MCF 10A (cell line): ENCODE measurements around the gene NOM1. TPM values are rescaled to one million over a fixed set of nuclear protein-coding genes. Genes with fewer than 3 reads are reported as not detected.
"Not testable (repeated sequence)": the region's sequence is repeated elsewhere in the genome, so short reads cannot be mapped to it uniquely, and the experiment has no call there.

Source experiments
- BruUV-seq: library from RNA; stranded (reverse); fragments of 400-500 nt; replicated peaks from 2 replicates; lab custom pipeline; 2021; lab: Mats Ljungman, UMichigan
- CTCF ChIA-PET: fragments of 300-600 bp; sonication (Branson Sonifier 250); formaldehyde crosslinking; extraction: SDS; loops from one replicate; lab custom pipeline; 2021; ENCODE audit warnings: antibody characterized with exemption, inconsistent platforms; lab: Yijun Ruan, JAX
- POLR2A ChIA-PET: fragments of 300-600, 350-650 bp; sonication (Branson Sonifier 250); formaldehyde crosslinking; extraction: SDS; loops from one replicate; lab custom pipeline; 2020; ENCODE audit warnings: antibody characterized with exemption, inconsistent platforms; lab: Yijun Ruan, JAX
- DNase-seq: peaks from one replicate; pipeline ENCODE4 v3.0.0-alpha.2; 2018; ENCODE audit not compliant: unreplicated experiment
- H3K27ac Mint-ChIP-seq: one replicate; pipeline ENCODE4 v1.8.0; 2022; ENCODE audit warnings: mild to moderate bottlenecking, low read depth, mixed read lengths; ENCODE audit not compliant: unreplicated experiment
- H3K27me3 Mint-ChIP-seq: one replicate; pipeline ENCODE4 v1.8.0; 2022; ENCODE audit warnings: mixed read lengths; ENCODE audit not compliant: insufficient read depth, unreplicated experiment
- H3K36me3 Mint-ChIP-seq: one replicate; pipeline ENCODE4 v1.8.0; 2022; ENCODE audit warnings: mild to moderate bottlenecking, moderate library complexity, mixed read lengths; ENCODE audit not compliant: insufficient read depth, unreplicated experiment
- H3K4me1 Mint-ChIP-seq: one replicate; pipeline ENCODE4 v1.8.0; 2022; ENCODE audit warnings: mixed read lengths; ENCODE audit not compliant: insufficient read depth, unreplicated experiment
- H3K4me3 Mint-ChIP-seq: one replicate; pipeline ENCODE4 v1.8.0; 2022; ENCODE audit warnings: mild to moderate bottlenecking, moderate library complexity, mixed read lengths; ENCODE audit not compliant: unreplicated experiment
- H3K9me3 Mint-ChIP-seq: one replicate; pipeline ENCODE4 v1.8.0; 2022; ENCODE audit warnings: mixed read lengths; ENCODE audit not compliant: unreplicated experiment
- intact Hi-C: fragments of 100-400 bp; cut with micrococcal nuclease; formaldehyde crosslinking; loops from 2 replicates; pipeline ENCODE4 v1.14.1; 2022
- total RNA-seq: library from RNA; stranded (reverse); gene quantifications from 2 replicates; pipeline ENCODE4 v1.2.3, GENCODE V29; 2022
- TF ChIP-seq, protein P1 (sequence below): fragments of 200-600 bp; IDR thresholded peaks from one replicate; pipeline ENCODE4 v1.8.0; 2022; ENCODE audit warnings: antibody characterized with exemption, mild to moderate bottlenecking; ENCODE audit not compliant: unreplicated experiment

Gene NOM1
- total RNA-seq, 1 experiment from 2014 or later, result 34.1 TPM

- H3K9me3 Mint-ChIP-seq, result no peaks in the 10 kb centered on the region
- H3K4me3 Mint-ChIP-seq, result no peak overlapping the region
- no peak for DNase-seq
- TF ChIP-seq, protein P1, sequence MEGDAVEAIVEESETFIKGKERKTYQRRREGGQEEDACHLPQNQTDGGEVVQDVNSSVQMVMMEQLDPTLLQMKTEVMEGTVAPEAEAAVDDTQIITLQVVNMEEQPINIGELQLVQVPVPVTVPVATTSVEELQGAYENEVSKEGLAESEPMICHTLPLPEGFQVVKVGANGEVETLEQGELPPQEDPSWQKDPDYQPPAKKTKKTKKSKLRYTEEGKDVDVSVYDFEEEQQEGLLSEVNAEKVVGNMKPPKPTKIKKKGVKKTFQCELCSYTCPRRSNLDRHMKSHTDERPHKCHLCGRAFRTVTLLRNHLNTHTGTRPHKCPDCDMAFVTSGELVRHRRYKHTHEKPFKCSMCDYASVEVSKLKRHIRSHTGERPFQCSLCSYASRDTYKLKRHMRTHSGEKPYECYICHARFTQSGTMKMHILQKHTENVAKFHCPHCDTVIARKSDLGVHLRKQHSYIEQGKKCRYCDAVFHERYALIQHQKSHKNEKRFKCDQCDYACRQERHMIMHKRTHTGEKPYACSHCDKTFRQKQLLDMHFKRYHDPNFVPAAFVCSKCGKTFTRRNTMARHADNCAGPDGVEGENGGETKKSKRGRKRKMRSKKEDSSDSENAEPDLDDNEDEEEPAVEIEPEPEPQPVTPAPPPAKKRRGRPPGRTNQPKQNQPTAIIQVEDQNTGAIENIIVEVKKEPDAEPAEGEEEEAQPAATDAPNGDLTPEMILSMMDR, result no peak
- ChIA-PET POLR2A (no interaction called here), CTCF (interaction anchor here (0.7 kb wide), 1 partner anchor 1812 kb away, joined by 3 read pairs; no protein-coding TSS in a partner anchor)
- intact Hi-C loops, result no loop called here
- no peaks in the 10 kb centered on the region for H3K36me3 Mint-ChIP-seq
- BruUV-seq, result no TSS peak
- no peak overlapping the region for H3K27ac Mint-ChIP-seq
- H3K4me1 Mint-ChIP-seq, result no peaks in the 10 kb centered on the region
- H3K27me3 Mint-ChIP-seq, result no peaks in the 10 kb centered on the region
Observed at GRCh38 chr7:156920076-156920475, 29.4 kb upstream of the NOM1 start.

DNA sequence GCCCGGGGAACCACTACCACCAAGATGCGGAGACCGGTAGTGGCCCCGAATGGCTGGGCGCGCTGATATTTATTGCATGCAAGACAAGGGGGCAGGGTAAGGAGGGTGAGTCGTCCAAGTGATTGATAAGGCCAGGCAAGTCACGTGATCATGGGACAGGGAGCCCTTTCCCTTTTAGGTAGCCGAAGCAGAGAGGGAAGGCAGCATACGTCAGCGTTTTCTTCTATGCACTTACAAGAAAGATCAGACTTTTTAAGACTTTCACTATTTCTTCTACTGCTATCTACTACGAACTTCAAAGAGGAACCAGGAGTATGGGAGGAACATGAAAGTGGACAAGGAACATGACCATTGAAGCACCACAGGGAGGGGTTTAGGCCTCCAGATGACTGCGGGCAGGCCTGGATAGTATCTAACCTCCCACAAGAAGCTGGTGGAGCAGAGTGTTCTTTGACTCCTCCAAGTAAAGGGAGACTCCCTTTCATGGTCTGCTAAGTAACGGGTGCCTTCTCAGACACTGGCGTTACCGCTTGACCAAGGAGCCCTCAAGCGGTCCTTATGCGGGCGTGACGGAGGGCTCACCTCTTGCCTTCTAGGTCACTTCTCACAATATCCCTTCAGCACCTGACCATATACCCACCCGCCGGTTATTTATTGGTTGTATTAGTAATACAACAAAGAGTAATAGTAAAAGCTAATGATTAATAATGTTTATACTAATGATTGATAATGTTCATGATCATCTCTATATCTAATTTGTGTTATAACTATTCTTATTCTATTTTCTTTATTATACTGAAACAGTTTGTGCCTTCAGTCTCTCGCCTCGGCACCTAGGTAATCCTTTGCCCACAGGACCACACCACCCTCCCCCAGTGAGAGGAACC is 28.8 kb upstream of the NOM1 start:
- H3K4me1 Mint-ChIP-seq, intact Hi-C loops, H3K9me3 Mint-ChIP-seq, CTCF ChIA-PET, H3K27ac Mint-ChIP-seq, H3K4me3 Mint-ChIP-seq, BruUV-seq, DNase-seq, H3K36me3 Mint-ChIP-seq, H3K27me3 Mint-ChIP-seq: not testable (repeated sequence)
- POLR2A ChIA-PET, result interaction anchor here (0.7 kb wide), 1 partner anchor 665 kb away, joined by 3 read pairs; no protein-coding TSS in a partner anchor

GRCh38 chr7:156922304-156922703 is 27.2 kb upstream of the NOM1 start:
- POLR2A ChIA-PET, H3K27ac Mint-ChIP-seq, H3K9me3 Mint-ChIP-seq, DNase-seq, intact Hi-C loops, H3K36me3 Mint-ChIP-seq, H3K4me3 Mint-ChIP-seq, H3K27me3 Mint-ChIP-seq, BruUV-seq, CTCF ChIA-PET, H3K4me1 Mint-ChIP-seq: not testable (repeated sequence)

GRCh38 chr7:156925821-156926220 is 23.7 kb upstream of the NOM1 start:
- H3K4me1 Mint-ChIP-seq, H3K4me3 Mint-ChIP-seq, H3K27ac Mint-ChIP-seq, DNase-seq, H3K27me3 Mint-ChIP-seq, BruUV-seq, POLR2A ChIA-PET, H3K36me3 Mint-ChIP-seq, H3K9me3 Mint-ChIP-seq, intact Hi-C loops: not testable (repeated sequence)
- CTCF ChIA-PET, result interaction anchor here (0.7 to 1.3 kb wide), 2 partner anchors 44 to 1593 kb away, joined by 3 to 4 read pairs; no protein-coding TSS in a partner anchor

- DNase-seq, result no peak
- no TSS peak for BruUV-seq
Observed at GRCh38 chr7:156927571-156928405, 21.7 kb upstream of the NOM1 start.

More at GRCh38 chr7:156927571-156928405, 21.7 kb upstream of the NOM1 start:
- TF ChIP-seq, protein P1, result no peak
- Mint-ChIP-seq H3K9me3 (no peaks in the 10 kb centered on the region), H3K4me1 (peaks cover 11% of the 10 kb centered on the region), H3K27me3 (no peaks in the 10 kb centered on the region), H3K27ac (peak overlapping the region; percentile 39), H3K36me3 (no peaks in the 10 kb centered on the region), H3K4me3 (no peak overlapping the region)
- CTCF ChIA-PET, result interaction anchor here (0.6 to 1.1 kb wide), 4 partner anchors 16 to 1270 kb away, joined by 3 to 9 read pairs (median 4); no protein-coding TSS in a partner anchor
- POLR2A ChIA-PET, result interaction anchor here (0.7 to 1.2 kb wide), 2 partner anchors 8 to 11 kb away, joined by 3 read pairs; no protein-coding TSS in a partner anchor
- intact Hi-C loops, result no loop called here
